Measurements from ENCODE around the gene C6orf120. TPM values are rescaled to one million over a fixed set of nuclear protein-coding genes. Genes with fewer than 3 reads are reported as not detected.
A peak's percentile ranks its signal among the peaks of the same experiment; 100 is the strongest.

Gene C6orf120
- polyA plus RNA-seq, 6 donors from 2014 or later = 8.2 to 12.1 (median 9.2) TPM

DNA sequence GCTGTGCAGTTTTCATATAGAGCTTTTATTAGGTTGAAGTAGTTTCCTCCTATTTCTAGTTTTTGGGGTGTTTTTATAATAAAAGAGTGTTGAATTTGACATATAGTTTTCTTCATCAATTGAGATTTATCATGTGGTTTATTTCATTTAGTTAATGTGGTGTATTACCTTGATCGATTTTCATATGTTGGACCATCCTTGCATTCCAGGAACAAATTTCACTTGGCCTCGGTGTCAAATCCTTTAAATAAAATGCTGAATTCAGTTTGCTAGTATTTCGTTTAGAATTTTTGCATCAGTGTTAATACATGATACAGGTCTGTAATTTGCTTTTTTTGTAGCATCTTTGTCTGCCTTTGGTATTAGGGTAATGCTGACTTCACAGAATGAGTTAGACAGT, 43.5 kb downstream of the C6orf120 start:
- H3K4me3 Mint-ChIP-seq = no peak overlapping the region
- peaks cover 0 to 22% (median 7%) of the 10 kb centered on the region in 7 donors for H3K9me3 Mint-ChIP-seq
- ATAC-seq (ENCODE audit: low read depth in 2 of 2) (no peak), DNase-seq (no peak)
- H3K27me3 Mint-ChIP-seq = no peaks in the 10 kb centered on the region
- H3K36me3 Mint-ChIP-seq = peaks cover 5 to 16% of the 10 kb centered on the region in 2 donors
- H3K27ac Mint-ChIP-seq = no peak overlapping the region
- peaks cover 5 to 9% (median 6%) of the 10 kb centered on the region in 3 donors for H3K4me1 Mint-ChIP-seq

DNA sequence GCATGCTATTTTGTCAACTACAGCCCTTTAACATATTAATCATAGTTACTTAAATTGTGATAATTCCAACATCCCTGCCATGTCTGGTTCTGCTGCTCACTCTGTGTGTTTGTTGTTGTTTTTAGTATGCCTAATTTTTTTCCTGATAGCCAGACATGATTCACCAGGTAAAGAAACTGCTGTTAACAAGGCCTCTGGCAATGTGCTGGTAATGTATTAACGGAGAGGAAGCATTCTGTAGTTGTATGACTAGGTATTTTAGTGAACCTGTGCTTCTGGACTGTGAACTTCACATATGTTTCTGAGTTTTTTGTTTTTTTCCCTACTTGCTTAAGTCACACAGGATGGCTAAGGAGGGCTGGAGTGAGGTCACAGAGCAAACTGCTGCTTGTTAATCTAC, 44.6 kb downstream of the C6orf120 start:
- H3K27ac Mint-ChIP-seq = peak overlapping the region in 1 of 6 donors; percentile 69
- no peak for ATAC-seq (ENCODE audit: low read depth in 2 of 2)

DNA sequence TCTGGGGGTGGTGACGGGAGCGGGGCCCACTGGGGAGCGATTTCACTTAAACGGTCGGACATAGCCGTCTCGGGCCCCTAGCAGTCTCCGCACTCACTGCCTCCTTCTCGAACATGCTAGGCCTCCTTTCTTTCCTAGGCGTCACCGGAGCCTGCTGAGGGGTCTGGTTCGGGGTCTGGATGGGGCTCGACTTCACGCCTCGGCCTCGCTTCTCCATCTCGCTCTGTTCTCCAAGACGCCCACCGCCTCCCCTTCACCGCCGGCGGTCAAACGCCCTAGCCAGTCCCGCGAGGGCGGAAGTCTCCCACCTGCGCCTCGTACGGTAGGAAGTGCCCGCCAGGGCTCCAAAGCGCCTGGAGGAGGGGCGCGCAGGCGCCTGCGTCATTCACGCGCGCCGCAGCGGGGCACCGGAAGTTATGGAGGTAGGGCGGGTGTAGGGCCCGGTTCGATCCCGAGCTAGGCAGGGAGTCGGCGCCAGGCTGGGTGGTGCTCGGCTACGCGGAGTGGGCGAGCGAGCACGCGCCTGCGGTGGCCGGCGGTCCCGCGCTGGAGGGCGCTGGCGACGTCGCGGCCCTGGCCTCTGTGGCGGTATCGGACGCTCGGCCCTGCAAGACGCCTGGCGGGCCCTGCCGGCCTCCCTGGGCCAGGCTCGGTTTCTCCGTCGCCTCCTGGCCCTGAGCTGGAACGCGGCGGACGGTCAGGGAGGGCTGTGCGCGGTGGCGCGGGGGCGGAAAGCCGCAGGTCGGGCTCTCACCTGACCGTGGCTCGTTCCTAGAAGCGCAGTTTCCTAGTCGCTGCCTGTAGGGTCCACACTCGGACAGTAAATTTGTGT, 49.5 kb downstream of the C6orf120 start, which contains the start of the genes DYNLT2 and ERMARD:
Gene DYNLT2, minus strand, starts transcription at position 331 of the 832 bp plus-strand sequence. Its CDS starts 114 bp downstream, at position 217.
Gene ERMARD, plus strand, starts transcription at position 381 of the 832 bp plus-strand sequence. Its CDS starts 36 bp downstream, at position 417.
- DNase-seq (peak; percentile 96), ATAC-seq (ENCODE audit: low read depth in 2 of 2) (peak; percentile 93 to 94)
- Mint-ChIP-seq H3K4me3 (peak within 1 kb of the TSS; percentile 96 to 100 (median 98)), H3K4me1 (peaks cover 20 to 36% (median 27%) of the 10 kb centered on the region in 3 donors), H3K27ac (peak within 1 kb of the TSS; percentile 97 to 100 (median 100)), H3K9me3 (peaks cover 0 to 8% (median 2%) of the 10 kb centered on the region in 7 donors), H3K27me3 (no peaks in the 10 kb centered on the region), H3K36me3 (peaks cover 6 to 18% of the 10 kb centered on the region in 2 donors)

More for the DNA sequence above, 44.6 kb downstream of the C6orf120 start:
- H3K36me3 Mint-ChIP-seq = peaks cover 5 to 22% of the 10 kb centered on the region in 2 donors
- DNase-seq = no peak
- no peaks in the 10 kb centered on the region for H3K27me3 Mint-ChIP-seq
- peaks cover 0 to 22% (median 7%) of the 10 kb centered on the region in 7 donors for H3K9me3 Mint-ChIP-seq
- no peak overlapping the region for H3K4me3 Mint-ChIP-seq
- H3K4me1 Mint-ChIP-seq = peaks cover 13 to 21% (median 14%) of the 10 kb centered on the region in 3 donors

DNA sequence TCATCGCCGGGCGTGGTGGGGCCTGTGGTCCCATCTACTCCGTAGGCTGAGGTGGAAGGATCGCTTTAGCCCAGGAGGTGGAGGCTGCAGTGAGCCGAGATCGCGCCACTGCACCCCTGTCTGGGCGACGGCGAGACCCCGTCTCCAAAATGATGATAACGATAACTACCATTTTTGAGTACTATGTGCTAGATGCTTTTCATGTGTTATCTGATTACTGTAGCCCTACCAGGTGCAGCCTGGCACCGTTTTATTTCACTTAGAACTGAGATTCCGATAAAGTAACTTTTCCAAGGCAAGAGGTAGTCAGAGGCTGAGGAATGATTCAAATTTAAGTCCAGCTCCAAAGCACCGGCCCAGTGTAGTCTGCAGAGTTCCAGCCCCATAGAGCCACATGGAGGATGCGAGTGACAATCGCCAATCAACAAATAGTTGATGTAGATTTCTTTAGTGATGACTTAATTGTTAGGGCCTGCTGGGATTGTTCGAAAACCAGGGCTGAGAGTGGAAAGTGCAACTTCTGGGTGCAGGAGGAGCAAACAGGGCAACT, 50.2 kb downstream of the C6orf120 start:
- DNase-seq (no peak), ATAC-seq (ENCODE audit: low read depth in 2 of 2) (peak in 1 of 2 donors; percentile 24)
- H3K27ac Mint-ChIP-seq = peak overlapping the region; percentile 87 to 100 (median 96)
- no peaks in the 10 kb centered on the region for H3K27me3 Mint-ChIP-seq
- peaks cover 20 to 36% (median 27%) of the 10 kb centered on the region in 3 donors for H3K4me1 Mint-ChIP-seq
- H3K36me3 Mint-ChIP-seq = peaks cover 11% of the 10 kb centered on the region in 2 donors
- H3K4me3 Mint-ChIP-seq = peak overlapping the region; percentile 91 to 100 (median 97)
- peaks cover 0 to 4% (median 2%) of the 10 kb centered on the region in 7 donors for H3K9me3 Mint-ChIP-seq

Other genes starting within 250 kb of the C6orf120 start
- gene WDR27, start 97 bp upstream of the C6orf120 start, polyA plus RNA-seq (ENCODE audit: low read depth in 6 of 6) = 10 to 100 TPM in 5 of 6 donors, 1 to 10 TPM in 1; 9.9 to 17.8 (median 15.2) TPM
- 10 to 100 TPM; 12.9 to 22.9 (median 17.6) TPM for gene PHF10, start 22.4 kb downstream of the C6orf120 start, polyA plus RNA-seq (ENCODE audit: low read depth in 6 of 6)
- gene DYNLT2, start 49.4 kb downstream of the C6orf120 start, polyA plus RNA-seq (ENCODE audit: low read depth in 6 of 6) = under 1 TPM in 5 of 6 donors, not detected in 1; 0.56 to 0.98 (median 0.57) TPM
- 10 to 100 TPM in 4 of 6 donors, 1 to 10 TPM in 2; 8.2 to 19.4 (median 12.9) TPM for gene ERMARD, start 49.5 kb downstream of the C6orf120 start, polyA plus RNA-seq (ENCODE audit: low read depth in 6 of 6)